ENCODE data around the gene CAMK1G.

CAMK1G gene

DNA sequence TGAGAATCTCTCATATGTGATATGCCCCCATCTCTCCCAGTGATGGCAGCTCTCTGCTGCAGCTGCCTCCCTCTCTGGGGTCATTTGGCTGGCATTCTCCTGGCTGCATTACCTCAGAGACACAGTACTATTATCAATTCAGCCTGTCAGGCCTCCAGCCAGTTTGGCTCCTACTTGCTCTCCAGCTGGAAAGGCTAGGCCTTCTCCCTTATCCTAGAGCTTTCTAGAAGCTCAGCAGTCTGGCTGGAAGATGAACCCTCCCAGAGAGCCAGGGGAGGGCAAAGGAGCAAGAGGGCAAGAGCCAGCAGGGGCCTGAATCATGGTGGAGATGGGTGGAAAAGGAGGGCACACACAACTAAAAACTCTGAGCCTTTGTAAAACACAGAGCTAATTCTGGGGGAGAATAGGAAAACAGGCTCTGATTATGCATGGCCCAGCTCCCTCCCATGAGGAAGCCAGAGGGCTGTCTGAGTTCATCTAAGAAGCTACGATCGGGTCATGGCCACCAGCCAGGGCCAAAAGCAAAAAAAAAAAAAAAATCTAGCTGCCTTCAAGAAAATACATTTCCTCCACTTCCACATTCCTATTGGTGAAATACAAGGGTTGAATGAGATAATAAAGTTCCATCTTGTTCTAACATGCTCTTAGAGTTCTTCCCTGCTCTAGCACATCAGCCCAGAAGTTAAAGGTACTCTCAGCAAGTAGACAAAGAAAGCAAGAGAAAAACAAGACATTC lies 59.9 kb downstream of the CAMK1G start:
- DNase-seq: no peak

DNA sequence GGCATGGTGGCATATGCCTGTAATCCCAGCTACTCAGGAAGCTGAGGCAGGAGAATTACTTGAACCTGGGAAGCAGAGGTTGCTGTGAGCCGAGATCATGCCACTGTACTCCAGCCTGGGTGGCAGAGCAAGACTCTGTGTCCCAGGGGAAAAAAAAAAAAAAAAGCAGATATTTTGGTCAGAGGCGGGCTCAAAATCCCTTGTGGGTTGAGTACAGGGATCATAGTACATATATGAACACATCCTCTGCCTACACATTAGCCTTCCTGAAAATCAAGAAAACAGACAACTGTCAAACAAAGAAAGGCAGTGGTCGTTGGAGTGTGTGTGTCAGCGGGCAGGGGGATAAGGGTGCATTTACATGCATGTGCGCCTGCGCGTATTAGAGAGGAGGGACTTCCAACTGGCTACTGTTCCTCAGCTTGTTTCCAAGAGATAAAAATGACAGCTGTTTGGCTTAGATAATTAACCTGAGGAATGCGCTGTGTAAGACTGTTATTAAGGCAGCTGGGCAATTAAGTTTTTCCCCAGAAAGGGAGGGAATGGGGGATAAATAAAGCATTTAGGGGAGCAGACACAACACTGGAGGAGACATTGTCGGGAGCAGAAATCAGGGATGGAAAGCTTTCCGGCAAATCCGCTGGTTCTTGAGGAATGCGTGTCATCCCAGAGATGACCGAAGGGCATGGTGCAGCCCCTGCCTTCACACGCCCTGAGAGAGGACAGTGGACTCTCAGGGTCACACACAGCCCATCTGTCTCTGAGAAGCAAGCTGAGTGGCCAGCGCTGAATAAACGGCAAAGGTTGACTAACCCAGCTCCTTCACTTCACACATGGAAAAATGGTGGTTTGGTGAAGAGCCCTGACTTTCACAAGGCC lies 62.3 kb downstream of the CAMK1G start:
- no peak for DNase-seq

DNA sequence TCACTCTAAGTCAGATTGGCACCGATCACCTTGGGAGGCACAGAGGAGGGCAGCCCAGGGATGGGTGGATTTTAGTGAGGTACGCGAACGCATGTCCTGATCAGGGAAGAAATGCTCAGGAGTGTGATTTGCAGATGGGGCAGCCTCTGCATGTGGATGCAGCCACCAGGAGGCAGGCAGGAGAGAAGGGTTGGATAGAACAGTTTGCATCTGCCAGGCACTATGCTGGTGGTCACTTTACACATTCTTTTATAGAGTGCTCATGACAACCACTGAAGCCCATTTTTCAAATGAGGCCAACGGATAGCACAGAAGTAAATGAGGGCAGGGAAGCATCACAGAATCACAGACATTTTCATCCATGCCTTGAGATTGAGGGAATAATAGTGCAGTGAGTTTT lies 63.0 kb downstream of the CAMK1G start:
- no peak for DNase-seq

GRCh38 chr1:209647156-209647555 lies 63.6 kb downstream of the CAMK1G start:
- DNase-seq: no peak

DNA sequence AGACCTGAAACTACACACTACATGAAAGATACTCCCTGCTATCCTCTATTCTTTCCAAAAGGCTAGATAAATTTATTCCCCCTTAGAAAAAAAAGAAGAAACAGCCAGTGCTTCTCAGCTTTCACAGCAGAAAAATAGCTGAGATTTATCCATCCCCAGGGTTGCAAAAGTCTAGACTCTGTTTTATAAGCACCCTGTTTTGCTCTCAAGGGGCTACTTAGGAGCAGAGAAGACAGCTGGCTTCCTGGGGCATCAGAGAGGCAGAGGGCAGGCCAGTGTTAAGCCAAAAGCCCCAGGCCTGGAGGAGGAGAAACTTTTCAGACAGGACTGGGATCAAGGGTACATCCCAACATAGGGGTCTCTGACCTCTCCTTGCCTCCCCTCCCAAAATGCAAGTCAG lies 64.8 kb downstream of the CAMK1G start:
- DNase-seq: no peak

GRCh38 chr1:209648931-209649776 lies 65.6 kb downstream of the CAMK1G start:
- DNase-seq: no peak

DNA sequence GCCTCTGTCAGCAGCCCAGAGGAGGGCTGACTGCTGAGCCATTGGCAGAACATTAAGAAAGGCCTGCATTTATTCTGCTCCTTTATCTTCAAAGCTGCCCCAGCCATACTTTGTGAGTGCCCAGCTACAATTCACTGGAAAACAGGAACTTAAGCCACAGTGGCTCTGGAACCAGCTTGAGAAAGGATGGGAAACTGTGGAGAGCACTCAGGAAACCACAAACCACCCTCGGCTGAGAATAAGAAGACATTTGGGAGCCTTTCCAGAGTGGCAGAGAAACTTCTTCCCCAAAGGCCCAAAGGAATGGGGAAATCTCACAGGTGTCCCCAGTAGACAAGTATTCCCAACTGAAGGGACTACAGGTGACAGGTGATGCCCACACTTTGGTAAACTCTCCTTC lies 66.9 kb downstream of the CAMK1G start:
- DNase-seq: no peak

GRCh38 chr1:209651138-209651587 lies 67.6 kb downstream of the CAMK1G start:
- DNase-seq: no peak

- DNase-seq: no peak
Observed at GRCh38 chr1:209652121-209652735, 68.7 kb downstream of the CAMK1G start, which contains the start of gene LAMB3. Gene LAMB3, minus strand, starts transcription at chr1:209652425. Its CDS starts 1,481 bp downstream, at chr1:209650944.

GRCh38 chr1:209652873-209653401 lies 69.4 kb downstream of the CAMK1G start:
- peak in 1 of 2 experiments; percentile 62 for DNase-seq

DNA sequence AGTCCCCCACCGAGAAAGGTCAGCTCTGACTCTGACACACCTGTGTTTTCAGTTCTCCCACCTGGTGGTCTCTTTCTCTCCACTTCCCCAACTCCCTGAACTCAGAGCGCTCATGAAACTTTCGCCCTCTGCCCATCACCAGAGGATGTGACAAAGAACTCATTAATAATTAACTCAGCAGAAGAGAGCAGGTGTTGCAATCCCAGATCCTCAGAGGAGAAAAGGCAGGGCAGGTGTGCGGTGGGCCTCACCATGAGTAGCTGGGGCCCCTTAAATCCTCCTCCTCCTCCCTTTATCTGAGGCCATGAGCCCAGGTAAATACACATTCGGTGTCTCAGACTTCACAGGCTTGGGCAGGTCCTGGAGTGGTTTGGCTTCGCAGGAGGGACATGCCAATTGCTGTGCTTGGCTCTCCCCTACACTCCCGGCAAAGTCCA lies 70.4 kb downstream of the CAMK1G start:
- DNase-seq: no peak

- DNase-seq: no peak
Observed at GRCh38 chr1:209655411-209656231, 72.1 kb downstream of the CAMK1G start.

GRCh38 chr1:209657140-209657879 lies 73.8 kb downstream of the CAMK1G start:
- DNase-seq: no peak

- no peak for DNase-seq
Observed at GRCh38 chr1:209657918-209658317, 74.4 kb downstream of the CAMK1G start.

DNA sequence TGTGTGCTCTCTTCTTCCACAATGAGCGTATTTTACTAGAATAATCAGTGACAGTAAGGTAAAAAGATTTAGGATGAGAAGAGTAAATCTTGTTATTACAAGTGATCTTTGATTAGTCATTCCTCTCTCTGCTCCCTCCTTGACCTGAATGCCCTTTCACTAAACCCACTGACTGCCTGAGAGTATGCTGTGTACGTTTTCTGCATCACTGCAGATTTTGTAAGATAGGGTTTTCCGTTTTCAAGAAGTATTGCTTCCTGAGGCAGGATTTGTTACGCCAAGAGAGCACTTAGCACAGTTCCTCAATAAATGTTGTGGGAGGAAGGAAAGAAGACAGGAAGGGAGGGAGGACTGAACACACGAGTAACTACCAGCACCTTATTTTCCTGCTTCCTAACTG lies 76.4 kb downstream of the CAMK1G start:
- DNase-seq: no peak

- no peak for DNase-seq
Observed at GRCh38 chr1:209661071-209661470, 77.6 kb downstream of the CAMK1G start.

GRCh38 chr1:209662879-209663327 lies 79.4 kb downstream of the CAMK1G start:
- no peak for DNase-seq
